Small intestine (tissue), 7 donors: Measurements from ENCODE around the gene STYXL1. TPM values are rescaled to one million over a fixed set of nuclear protein-coding genes. Genes with fewer than 3 reads are reported as not detected.
A peak's percentile ranks its signal among the peaks of the same experiment; 100 is the strongest.
"Not testable (repeated sequence)": the region's sequence is repeated elsewhere in the genome, so short reads cannot be mapped to it uniquely, and the experiment has no call there.

ENCODE experiments used
- DNase-seq, 2 donors: peaks; one replicate each; pipeline versions ENCODE4 v3.0.0 to v3.0.0-alpha.2; 2013
- FAIRE-seq: peaks from 2 replicates; lab custom pipeline; 2012; peaks lifted over from hg19 to GRCh38; lab: Jason Lieb, UNC
- H3K27ac ChIP-seq, 3 donors: one replicate each; pipeline ENCODE4 v1.5.1; 2013; ENCODE audit warnings: low read length in 2 of 3, mild to moderate bottlenecking in 2 of 3, control low read depth in 1 of 3, inconsistent platforms in 1 of 3, low read depth in 1 of 3, moderate library complexity in 1 of 3
- H3K27me3 ChIP-seq, 3 donors: one replicate each; pipeline ENCODE4 v1.6.1; 2013; ENCODE audit warnings: low read length in 3 of 3, inconsistent platforms in 1 of 3; ENCODE audit not compliant: control insufficient read depth in 3 of 3, insufficient read depth in 3 of 3
- H3K36me3 ChIP-seq, 3 donors: one replicate each; pipeline ENCODE4 v1.6.1; 2013; ENCODE audit warnings: low read length in 3 of 3, inconsistent platforms in 1 of 3, low read depth in 1 of 3, mild to moderate bottlenecking in 1 of 3, moderate library complexity in 1 of 3; ENCODE audit not compliant: control insufficient read depth in 3 of 3, insufficient read depth in 2 of 3
- H3K4me1 ChIP-seq, 3 donors: one replicate each; pipeline ENCODE4 v1.6.1; 2013; ENCODE audit warnings: low read length in 2 of 3, inconsistent platforms in 1 of 3, low read depth in 1 of 3, mild to moderate bottlenecking in 1 of 3, moderate library complexity in 1 of 3; ENCODE audit not compliant: control insufficient read depth in 3 of 3, insufficient read depth in 2 of 3
- H3K4me3 ChIP-seq, 3 donors: one replicate each; pipeline ENCODE4 v1.5.1; 2013; ENCODE audit warnings: low read length in 3 of 3, control low read depth in 1 of 3, inconsistent platforms in 1 of 3, low read depth in 1 of 3, mild to moderate bottlenecking in 1 of 3, moderate library complexity in 1 of 3
- H3K9me3 ChIP-seq, 2 donors: one replicate each; pipeline ENCODE4 v1.6.1; 2013; ENCODE audit warnings: low read depth in 1 of 2, low read length in 1 of 2; ENCODE audit not compliant: control insufficient read depth in 2 of 2, insufficient read depth in 1 of 2
- WGBS, 3 donors: extraction: QIAGEN DNeasy Blood & Tissue Kit; methylation state at CpG; one replicate each; pipeline ENCODE4 v1.1.7; 2013; 5-methylcytosine and 5-hydroxymethylcytosine counted together
- polyA plus RNA-seq, 4 donors: library from polyadenylated mRNA; stranded (reverse) in 3 of 4; unstranded in 1 of 4; fragments of 200-250 nt in 3 of 4; fragments of 120-200 nt in 1 of 4; gene quantifications; one replicate each; pipeline versions ENCODE4 v1.2.1 to v1.2.3, GENCODE V29; 2013
- donor health status: healthy with polysubstance abuse.
- donor health status: control.
- donor health status: control.
- donor health status: Bipolar disorder and iron deficiency.
- donor health status: healthy.

Gene STYXL1
- polyA plus RNA-seq, 4 donors: 25.9 to 62.3 (median 39.9) TPM

DNA sequence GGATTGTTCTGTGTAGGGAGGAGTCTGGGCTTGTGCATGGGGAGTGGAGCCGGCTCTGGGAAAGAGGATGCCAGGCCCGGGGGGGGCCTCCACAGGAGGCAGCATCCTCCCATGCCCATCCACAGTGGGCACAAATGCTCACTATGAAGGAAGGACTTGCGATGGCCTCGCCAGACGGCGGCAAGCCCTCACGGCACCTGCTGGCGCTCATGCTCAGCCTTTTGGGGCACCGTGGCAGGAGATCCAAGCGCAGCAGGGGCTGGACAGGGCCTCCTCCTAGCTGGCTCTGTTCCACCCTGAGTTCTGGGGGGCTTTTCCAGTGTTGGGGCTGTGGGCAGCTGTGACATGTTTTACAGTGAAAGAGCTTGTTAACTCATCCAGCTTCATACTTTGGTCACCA is 15.3 kb upstream of the STYXL1 start:
- no peak overlapping the region for H3K27ac ChIP-seq
- WGBS, 3 donors: 86 to 97% (median 95%) methylated on average over 10 of the region's 10 CpGs
- H3K9me3 ChIP-seq: no peaks in the 10 kb centered on the region
- peaks cover 31 to 91% (median 43%) of the 10 kb centered on the region in 3 donors for H3K36me3 ChIP-seq
- FAIRE-seq (no peak), DNase-seq (no peak)
- H3K4me3 ChIP-seq: no peak overlapping the region
- peaks cover 0 to under 1% (median 0%) of the 10 kb centered on the region in 3 donors for H3K4me1 ChIP-seq
- H3K27me3 ChIP-seq: no peaks in the 10 kb centered on the region

DNA sequence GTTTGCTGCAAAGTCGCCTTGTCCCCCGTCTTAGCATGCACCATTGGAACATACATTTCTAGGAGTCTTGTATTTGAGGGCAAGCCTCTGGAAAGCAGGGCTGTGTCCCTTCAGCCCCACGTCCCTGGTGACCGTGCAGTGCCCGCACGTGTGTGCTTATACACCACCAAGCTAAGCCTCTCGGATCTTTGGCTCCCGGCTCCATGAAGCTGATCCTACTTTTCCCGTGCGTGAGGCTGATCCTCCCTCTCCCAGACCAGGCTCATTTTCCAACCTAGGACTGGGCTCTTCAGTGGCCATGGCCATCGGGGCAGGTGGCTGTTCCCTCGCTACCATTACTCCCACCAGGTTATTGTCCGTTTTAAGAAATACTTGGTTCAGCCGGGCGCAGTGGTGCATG is 14.5 kb upstream of the STYXL1 start:
- WGBS, 3 donors: 95 to 98% (median 95%) methylated on average over 15 of the region's 15 CpGs
- FAIRE-seq (no peak), DNase-seq (no peak)
- no peaks in the 10 kb centered on the region for H3K9me3 ChIP-seq
- peaks cover 0 to 4% (median under 1%) of the 10 kb centered on the region in 3 donors for H3K4me1 ChIP-seq
- no peak overlapping the region for H3K4me3 ChIP-seq
- no peaks in the 10 kb centered on the region for H3K27me3 ChIP-seq
- H3K36me3 ChIP-seq: peaks cover 34 to 94% (median 50%) of the 10 kb centered on the region in 3 donors
- no peak overlapping the region for H3K27ac ChIP-seq

DNA sequence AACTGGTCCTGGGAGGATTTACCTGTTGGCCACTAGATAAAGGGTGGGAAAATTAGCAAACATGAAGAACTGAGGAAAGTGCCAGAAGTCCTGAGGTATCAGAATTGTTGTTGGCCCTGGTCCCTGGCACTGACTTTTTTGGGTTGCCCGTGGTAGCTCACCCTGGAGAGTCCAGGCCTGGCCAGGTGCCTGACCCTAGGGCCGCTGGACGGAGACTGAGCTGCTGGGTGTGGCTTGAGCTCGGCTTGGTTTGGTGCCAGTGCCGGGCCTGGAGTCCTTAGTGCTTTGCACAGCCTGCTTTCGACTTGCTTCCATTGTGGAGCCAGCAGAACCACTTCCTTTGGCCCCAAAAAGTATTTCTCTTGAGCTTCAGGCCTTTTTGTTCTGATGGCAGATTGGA is 13.0 kb upstream of the STYXL1 start:
- Histone ChIP-seq H3K4me1 (peaks cover 0 to 5% (median 4%) of the 10 kb centered on the region in 3 donors), H3K9me3 (no peaks in the 10 kb centered on the region), H3K4me3 (no peak overlapping the region), H3K27me3 (no peaks in the 10 kb centered on the region), H3K36me3 (peaks cover 29 to 91% (median 46%) of the 10 kb centered on the region in 3 donors), H3K27ac (no peak overlapping the region)
- FAIRE-seq (no peak), DNase-seq (no peak)
- 73 to 84% (median 79%) methylated on average over 6 of the region's 6 CpGs for WGBS, 3 donors

- FAIRE-seq, H3K27me3 ChIP-seq, H3K4me3 ChIP-seq, H3K27ac ChIP-seq, H3K9me3 ChIP-seq: not testable (repeated sequence)
- H3K36me3 ChIP-seq: peaks cover 18 to 83% (median 32%) of the 10 kb centered on the region in 3 donors
- H3K4me1 ChIP-seq: peaks cover 0 to 16% (median 4%) of the 10 kb centered on the region in 3 donors
- 69 to 80% (median 77%) methylated on average over 7 of the region's 7 CpGs for whole genome bisulfite sequencing, 3 donors
- DNase-seq: peak in 1 of 2 donors; percentile 64
Observed at GRCh38 chr7:76058745-76059144, 10.9 kb upstream of the STYXL1 start.

DNA sequence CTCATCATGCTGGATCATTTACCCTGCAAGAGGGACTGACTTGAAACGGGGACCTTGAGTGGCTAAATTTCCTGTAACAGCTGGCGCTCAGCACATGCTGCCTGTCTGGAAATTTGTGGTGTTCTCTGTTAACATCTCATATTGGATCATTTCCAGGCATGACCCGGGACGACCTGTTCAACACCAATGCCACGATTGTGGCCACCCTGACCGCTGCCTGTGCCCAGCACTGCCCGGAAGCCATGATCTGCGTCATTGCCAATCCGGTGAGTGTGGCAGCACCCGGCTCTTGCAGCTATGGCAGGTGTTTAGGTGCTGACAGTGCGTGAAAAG is 10.0 kb upstream of the STYXL1 start:
- H3K4me3 ChIP-seq: no peak overlapping the region
- peaks cover 18 to 77% (median 32%) of the 10 kb centered on the region in 3 donors for H3K36me3 ChIP-seq
- DNase-seq (no peak), FAIRE-seq (no peak)
- 28 to 68% (median 44%) methylated on average over 11 of the region's 11 CpGs for WGBS, 3 donors
- peaks cover 0 to 17% (median 4%) of the 10 kb centered on the region in 3 donors for H3K4me1 ChIP-seq
- no peaks in the 10 kb centered on the region for H3K27me3 ChIP-seq
- H3K27ac ChIP-seq: peak overlapping the region in 2 of 3 donors; percentile 34 to 84
- H3K9me3 ChIP-seq: no peaks in the 10 kb centered on the region

- Histone ChIP-seq H3K27me3 (no peaks in the 10 kb centered on the region), H3K9me3 (no peaks in the 10 kb centered on the region), H3K36me3 (peaks cover 18 to 74% (median 32%) of the 10 kb centered on the region in 3 donors), H3K4me1 (peaks cover 0 to 17% (median 4%) of the 10 kb centered on the region in 3 donors), H3K4me3 (no peak overlapping the region), H3K27ac (peak overlapping the region in 2 of 3 donors; percentile 61 to 84)
- WGBS, 3 donors: 19 to 66% (median 34%) methylated on average over 18 of the region's 18 CpGs
- DNase-seq (peak; percentile 35 to 75), FAIRE-seq (no peak)
Observed at GRCh38 chr7:76057103-76057812, 9.5 kb upstream of the STYXL1 start.

- no peaks in the 10 kb centered on the region for H3K27me3 ChIP-seq
- H3K4me3 ChIP-seq: no peak overlapping the region
- peaks cover 13 to 64% (median 31%) of the 10 kb centered on the region in 3 donors for H3K36me3 ChIP-seq
- H3K4me1 ChIP-seq: peaks cover 2 to 17% (median 6%) of the 10 kb centered on the region in 3 donors
- DNase-seq (no peak), FAIRE-seq (no peak)
- no peaks in the 10 kb centered on the region for H3K9me3 ChIP-seq
- 75 to 82% (median 79%) methylated on average over 7 of the region's 7 CpGs for WGBS, 3 donors
- H3K27ac ChIP-seq: no peak overlapping the region
Observed at GRCh38 chr7:76056241-76056640, 8.4 kb upstream of the STYXL1 start.

GRCh38 chr7:76054123-76055120 is 6.6 kb upstream of the STYXL1 start:
- Histone ChIP-seq H3K4me1 (peaks cover 6 to 20% (median 10%) of the 10 kb centered on the region in 3 donors), H3K27me3 (no peaks in the 10 kb centered on the region), H3K4me3 (no peak overlapping the region), H3K36me3 (peaks cover 4 to 56% (median 17%) of the 10 kb centered on the region in 3 donors), H3K27ac (no peak overlapping the region), H3K9me3 (no peaks in the 10 kb centered on the region)
- FAIRE-seq (no peak), DNase-seq (peak; percentile 28 to 60)
- WGBS, 3 donors: 77 to 83% (median 79%) methylated on average over 18 of the region's 18 CpGs
